Mesothelial cell of epicardium (in vitro differentiated cells): ENCODE results near the gene ZBED1. TPM values are rescaled to one million over a fixed set of nuclear protein-coding genes. Genes with fewer than 3 reads are reported as not detected.

Experiments used
- DNase-seq, 2 experiments: peaks; one replicate each; pipeline ENCODE4 v3.0.0; 2021; ENCODE audit warnings: low spot score in 2 of 2; ENCODE audit not compliant: unreplicated experiment in 2 of 2
- H3K27ac Mint-ChIP-seq: 2 replicates; pipeline ENCODE4 v1.8.0; 2021; ENCODE audit warnings: mixed read lengths
- H3K27me3 Mint-ChIP-seq: 2 replicates; pipeline ENCODE4 v1.8.0; 2021; ENCODE audit warnings: low read depth, mixed read lengths
- H3K36me3 Mint-ChIP-seq: 2 replicates; pipeline ENCODE4 v1.8.0; 2021; ENCODE audit warnings: mixed read lengths
- H3K4me1 Mint-ChIP-seq: 2 replicates; pipeline ENCODE4 v1.8.0; 2021; ENCODE audit warnings: mixed read lengths
- H3K4me3 Mint-ChIP-seq: 2 replicates; pipeline ENCODE4 v1.8.0; 2021; ENCODE audit warnings: mild to moderate bottlenecking, moderate library complexity, mixed read lengths
- H3K9me3 Mint-ChIP-seq: 2 replicates; pipeline ENCODE4 v1.8.0; 2021; ENCODE audit warnings: mixed read lengths
- total RNA-seq: library from RNA; stranded (reverse); gene quantifications from 3 replicates; pipeline ENCODE4 v1.2.1, GENCODE V29; 2021
- TF ChIP-seq, protein P1 (sequence below): fragments of 200-600 bp; sonication (generic); IDR thresholded peaks from one replicate; pipeline ENCODE4 v1.5.0; 2021; ENCODE audit warnings: antibody characterized with exemption; ENCODE audit not compliant: unreplicated experiment

Gene ZBED1
- total RNA-seq, 1 donor from 2014 or later: 46.3 TPM

DNA sequence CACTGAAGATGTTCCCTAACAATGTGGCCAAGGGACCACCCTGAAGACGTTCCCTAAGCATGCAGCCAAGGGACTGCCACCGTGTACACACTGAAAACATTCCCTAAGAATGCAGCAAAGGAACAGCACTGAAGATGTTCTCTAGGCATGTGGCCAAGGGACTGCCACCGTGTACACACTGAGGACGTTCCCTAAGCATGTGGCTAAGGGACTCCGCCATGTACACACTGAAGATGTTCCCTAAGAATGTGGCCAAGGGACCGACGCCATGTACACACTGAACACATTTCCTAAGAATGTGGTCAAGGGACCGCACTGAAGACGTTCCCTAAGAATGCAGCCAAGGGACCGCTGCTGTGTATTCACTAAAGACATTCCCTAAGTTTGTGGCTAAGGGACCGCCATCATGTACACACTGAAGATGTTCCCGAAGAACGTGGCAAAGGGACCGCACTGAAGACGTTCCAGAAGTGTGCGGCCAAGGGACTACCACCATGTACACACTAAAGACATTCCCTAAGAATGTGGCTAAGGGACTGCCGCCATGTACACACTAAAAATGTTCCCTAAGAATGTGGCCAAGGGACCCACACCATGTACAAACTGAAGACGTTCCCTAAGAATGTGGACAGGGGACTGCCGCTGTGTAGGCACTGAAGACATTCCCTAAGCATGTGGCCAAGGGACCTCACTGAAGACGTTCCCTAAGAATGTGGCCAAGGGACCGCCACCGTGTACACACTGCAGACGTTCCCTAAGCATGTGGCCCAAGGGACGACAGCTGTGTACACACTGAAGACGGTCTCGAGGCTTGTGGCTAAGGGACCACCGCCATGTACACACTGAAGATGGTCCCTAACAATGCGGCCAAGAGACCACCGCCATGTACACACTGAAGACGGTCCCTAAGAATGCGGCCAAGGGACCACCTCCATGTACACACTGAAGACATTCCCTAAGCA, 54.8 kb downstream of the ZBED1 start:
- H3K27ac Mint-ChIP-seq: no peak overlapping the region
- no peak overlapping the region for H3K4me3 Mint-ChIP-seq
- peaks cover 17% of the 10 kb centered on the region for H3K9me3 Mint-ChIP-seq
- TF ChIP-seq, protein P1, sequence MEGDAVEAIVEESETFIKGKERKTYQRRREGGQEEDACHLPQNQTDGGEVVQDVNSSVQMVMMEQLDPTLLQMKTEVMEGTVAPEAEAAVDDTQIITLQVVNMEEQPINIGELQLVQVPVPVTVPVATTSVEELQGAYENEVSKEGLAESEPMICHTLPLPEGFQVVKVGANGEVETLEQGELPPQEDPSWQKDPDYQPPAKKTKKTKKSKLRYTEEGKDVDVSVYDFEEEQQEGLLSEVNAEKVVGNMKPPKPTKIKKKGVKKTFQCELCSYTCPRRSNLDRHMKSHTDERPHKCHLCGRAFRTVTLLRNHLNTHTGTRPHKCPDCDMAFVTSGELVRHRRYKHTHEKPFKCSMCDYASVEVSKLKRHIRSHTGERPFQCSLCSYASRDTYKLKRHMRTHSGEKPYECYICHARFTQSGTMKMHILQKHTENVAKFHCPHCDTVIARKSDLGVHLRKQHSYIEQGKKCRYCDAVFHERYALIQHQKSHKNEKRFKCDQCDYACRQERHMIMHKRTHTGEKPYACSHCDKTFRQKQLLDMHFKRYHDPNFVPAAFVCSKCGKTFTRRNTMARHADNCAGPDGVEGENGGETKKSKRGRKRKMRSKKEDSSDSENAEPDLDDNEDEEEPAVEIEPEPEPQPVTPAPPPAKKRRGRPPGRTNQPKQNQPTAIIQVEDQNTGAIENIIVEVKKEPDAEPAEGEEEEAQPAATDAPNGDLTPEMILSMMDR: no peak
- H3K4me1 Mint-ChIP-seq: peaks cover 7% of the 10 kb centered on the region
- no peak for DNase-seq
- no peaks in the 10 kb centered on the region for H3K27me3 Mint-ChIP-seq
- H3K36me3 Mint-ChIP-seq: peaks cover 27% of the 10 kb centered on the region

DNA sequence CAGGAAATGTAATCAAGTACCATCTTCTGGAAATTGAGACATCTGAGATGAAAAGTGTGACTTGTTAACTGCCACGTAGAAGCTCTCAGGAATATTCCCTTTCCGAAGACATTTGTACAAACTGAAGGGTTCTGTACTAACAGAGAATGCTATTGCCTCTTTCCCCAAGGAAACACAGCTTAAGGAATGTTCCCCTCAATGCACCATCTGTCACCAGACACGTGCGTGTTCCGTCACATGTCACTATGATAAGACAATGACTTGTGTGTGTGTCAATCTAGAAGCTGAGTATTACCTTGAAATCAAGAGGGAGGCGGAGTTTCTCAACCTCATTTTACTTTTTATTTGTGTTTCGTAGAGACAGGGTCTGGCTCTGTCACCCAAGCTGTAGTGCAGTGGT, 58.1 kb downstream of the ZBED1 start:
- Mint-ChIP-seq H3K4me1 (no peaks in the 10 kb centered on the region), H3K4me3 (no peak overlapping the region), H3K9me3 (peaks cover 28% of the 10 kb centered on the region), H3K27me3 (no peaks in the 10 kb centered on the region), H3K36me3 (peaks cover 46% of the 10 kb centered on the region), H3K27ac (no peak overlapping the region)
- TF ChIP-seq, protein P1: no peak
- DNase-seq: no peak

DNA sequence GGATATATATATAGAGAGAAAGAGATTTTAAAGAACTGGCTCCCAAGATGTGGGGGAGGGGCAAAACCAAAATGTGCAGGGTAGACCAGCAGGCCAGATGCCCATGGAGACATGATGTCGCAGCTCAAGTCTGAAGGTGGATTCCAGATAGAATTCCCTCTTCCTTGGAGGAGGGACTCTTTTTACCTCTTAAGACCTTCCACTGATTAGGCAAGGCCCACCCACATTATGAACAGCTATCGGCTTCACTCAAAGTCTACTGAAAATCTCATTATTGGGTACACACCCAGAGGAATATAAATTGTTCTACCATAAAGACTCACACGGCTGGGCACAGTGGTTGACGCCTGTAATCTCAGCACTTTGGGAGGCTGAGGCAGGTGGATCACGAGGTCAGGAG, 59.3 kb downstream of the ZBED1 start:
- no peaks in the 10 kb centered on the region for H3K27me3 Mint-ChIP-seq

DNA sequence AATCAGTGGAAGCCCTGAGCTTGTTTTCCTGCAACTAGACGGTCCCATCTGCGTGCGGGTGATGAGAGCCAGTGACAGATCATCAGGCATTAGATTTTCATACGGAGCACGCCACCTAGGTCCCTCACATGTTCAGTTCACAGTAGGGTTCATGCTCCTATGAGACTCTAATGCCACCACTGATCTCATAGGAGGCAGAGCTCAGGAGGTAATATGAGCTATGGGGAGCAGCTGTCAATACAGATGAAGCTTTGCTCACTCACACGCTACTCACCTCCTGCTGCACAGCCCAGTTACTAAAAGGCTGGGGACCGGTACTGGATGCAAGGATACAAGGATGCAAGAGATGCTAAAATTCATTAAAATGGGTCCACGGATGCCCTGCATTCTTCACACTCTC, 61.2 kb downstream of the ZBED1 start:
- H3K27ac Mint-ChIP-seq: no peak overlapping the region
- TF ChIP-seq, protein P1: no peak
- no peak overlapping the region for H3K4me3 Mint-ChIP-seq
- H3K36me3 Mint-ChIP-seq: peaks cover 36% of the 10 kb centered on the region
- H3K9me3 Mint-ChIP-seq: peaks cover 14% of the 10 kb centered on the region
- no peaks in the 10 kb centered on the region for H3K27me3 Mint-ChIP-seq
- peaks cover 4% of the 10 kb centered on the region for H3K4me1 Mint-ChIP-seq
- no peak for DNase-seq

More for the DNA sequence above, 59.3 kb downstream of the ZBED1 start:
- TF ChIP-seq, protein P1: no peak
- H3K9me3 Mint-ChIP-seq: peaks cover 16% of the 10 kb centered on the region
- no peak overlapping the region for H3K4me3 Mint-ChIP-seq
- H3K36me3 Mint-ChIP-seq: peaks cover 37% of the 10 kb centered on the region
- DNase-seq: no peak
- H3K27ac Mint-ChIP-seq: no peak overlapping the region
- no peaks in the 10 kb centered on the region for H3K4me1 Mint-ChIP-seq

Other genes starting within 250 kb of the ZBED1 start
- 43.5 to 46.0 TPM (median 44.3 TPM) in 3 replicates for gene DHRSX, start within 50 bp of the ZBED1 start, total RNA-seq
- 244 to 260 TPM (median 248 TPM) in 3 replicates for gene CD99, start 190.3 kb upstream of the ZBED1 start, total RNA-seq